H9 (cell line): Measurements from ENCODE around the gene FRY. TPM values are rescaled to one million over a fixed set of nuclear protein-coding genes. Genes with fewer than 3 reads are reported as not detected.

ENCODE experiments used
- DNase-seq: peaks from one replicate; pipeline ENCODE4 v3.0.0-alpha.2; 2017
- H2AFZ ChIP-seq: one replicate; pipeline ENCODE4 v1.6.1; 2013; ENCODE audit warnings: mild to moderate bottlenecking, low read length, control low read depth, moderate library complexity
- H2AK5ac ChIP-seq: 2 replicates; pipeline ENCODE4 v1.6.1; 2013; ENCODE audit warnings: low read length, control low read depth, mixed read lengths; ENCODE audit not compliant: insufficient read length
- H2BK120ac ChIP-seq: one replicate; pipeline ENCODE4 v1.6.1; 2013; ENCODE audit warnings: low read depth, mild to moderate bottlenecking, low read length, control low read depth, inconsistent platforms; ENCODE audit not compliant: poor library complexity, severe bottlenecking
- H2BK12ac ChIP-seq: 2 replicates; pipeline ENCODE4 v1.6.1; 2013; ENCODE audit warnings: low read length, control low read depth, mixed read lengths, low read depth; ENCODE audit not compliant: insufficient read length
- H2BK15ac ChIP-seq: 2 replicates; pipeline ENCODE4 v1.6.1; 2013; ENCODE audit warnings: low read depth, low read length, control low read depth
- H2BK20ac ChIP-seq: one replicate; pipeline ENCODE4 v1.6.1; 2013; ENCODE audit warnings: low read depth, mild to moderate bottlenecking, low read length, control low read depth, inconsistent platforms; ENCODE audit not compliant: poor library complexity, severe bottlenecking
- H2BK5ac ChIP-seq: 2 replicates; pipeline ENCODE4 v1.6.1; 2013; ENCODE audit warnings: low read length, control low read depth, mixed read lengths; ENCODE audit not compliant: insufficient read length
- H3K14ac ChIP-seq: 2 replicates; pipeline ENCODE4 v1.6.1; 2013; ENCODE audit warnings: low read length, control low read depth; ENCODE audit not compliant: insufficient read depth
- H3K18ac ChIP-seq: 2 replicates; pipeline ENCODE4 v1.6.1; 2013; ENCODE audit warnings: low read depth, mild to moderate bottlenecking, mixed read lengths, low read length, control low read depth; ENCODE audit not compliant: insufficient read length
- H3K23ac ChIP-seq: 2 replicates; pipeline ENCODE4 v1.6.1; 2013; ENCODE audit warnings: low read length, control low read depth, mixed read lengths, low read depth; ENCODE audit not compliant: insufficient read length
- H3K23me2 ChIP-seq: 2 replicates; pipeline ENCODE4 v1.6.1; 2013; ENCODE audit warnings: low read depth, mild to moderate bottlenecking, mixed read lengths, low read length, control low read depth; ENCODE audit not compliant: insufficient read length, poor library complexity, severe bottlenecking
- H3K27ac ChIP-seq: 2 replicates; pipeline ENCODE4 v1.5.1; 2013; ENCODE audit warnings: low read length, control low read depth, mixed read lengths, low read depth; ENCODE audit not compliant: insufficient read length
- H3K27me3 ChIP-seq: 2 replicates; pipeline ENCODE4 v1.6.1; 2013; ENCODE audit warnings: low read length, control low read depth, inconsistent platforms; ENCODE audit not compliant: insufficient read depth
- H3K4ac ChIP-seq: 2 replicates; pipeline ENCODE4 v1.6.1; 2013; ENCODE audit warnings: low read depth, mild to moderate bottlenecking, control low read depth, inconsistent platforms, low read length, moderate library complexity
- H3K4me1 ChIP-seq: 2 replicates; pipeline ENCODE4 v1.6.1; 2013; ENCODE audit warnings: low read length, control low read depth, inconsistent platforms; ENCODE audit not compliant: insufficient read depth
- H3K4me2 ChIP-seq: 2 replicates; pipeline ENCODE4 v1.6.1; 2013; ENCODE audit warnings: low read length, control low read depth, mixed read lengths; ENCODE audit not compliant: insufficient read length, insufficient read depth
- H3K56ac ChIP-seq: 2 replicates; pipeline ENCODE4 v1.6.1; 2013; ENCODE audit warnings: low read depth, mild to moderate bottlenecking, mixed read lengths, low read length, control low read depth; ENCODE audit not compliant: insufficient read length
- H3K79me1 ChIP-seq: 2 replicates; pipeline ENCODE4 v1.6.1; 2013; ENCODE audit warnings: low read depth, mild to moderate bottlenecking, moderate library complexity, low read length, control low read depth, inconsistent platforms; ENCODE audit not compliant: insufficient read depth, poor library complexity, severe bottlenecking
- H3K79me2 ChIP-seq: 2 replicates; pipeline ENCODE4 v1.6.1; 2013; ENCODE audit warnings: low read length, control low read depth, inconsistent platforms; ENCODE audit not compliant: insufficient read depth
- H3K9ac ChIP-seq: 2 replicates; pipeline ENCODE4 v1.6.1; 2013; ENCODE audit warnings: low read length, control low read depth, mixed read lengths; ENCODE audit not compliant: insufficient read length; ENCODE audit errors: extremely low read depth
- H3K9me3 ChIP-seq: one replicate; pipeline ENCODE4 v1.6.1; 2013; ENCODE audit warnings: low read depth, low read length, inconsistent platforms; ENCODE audit not compliant: control insufficient read depth
- H3T11ph ChIP-seq: one replicate; pipeline ENCODE4 v1.6.1; 2013; ENCODE audit warnings: mild to moderate bottlenecking, low read length, control low read depth, inconsistent platforms
- H4K20me1 ChIP-seq: one replicate; pipeline ENCODE4 v1.6.1; 2013; ENCODE audit not compliant: control insufficient read depth, insufficient read length, insufficient read depth
- H4K5ac ChIP-seq: 2 replicates; pipeline ENCODE4 v1.6.1; 2013; ENCODE audit warnings: low read depth, mild to moderate bottlenecking, mixed read lengths, low read length, control low read depth; ENCODE audit not compliant: insufficient read length
- H4K8ac ChIP-seq: replicated peaks from 2 replicates; pipeline ENCODE4 v1.6.1; 2013; ENCODE audit warnings: low read length, control low read depth, mixed read lengths, low read depth; ENCODE audit not compliant: insufficient read length
- H4K91ac ChIP-seq: 2 replicates; pipeline ENCODE4 v1.6.1; 2013; ENCODE audit warnings: low read depth, mild to moderate bottlenecking, moderate library complexity, mixed read lengths, low read length, control low read depth; ENCODE audit not compliant: insufficient read length
- H3K27ac Mint-ChIP-seq, 3 experiments: 2 replicates in 2 of 3; 3 replicates in 1 of 3; pipeline ENCODE4 v1.8.0; 2020 to 2021; ENCODE audit warnings: mixed read lengths in 3 of 3, mild to moderate bottlenecking in 1 of 3, moderate library complexity in 1 of 3
- H3K27me3 Mint-ChIP-seq: 2 replicates; pipeline ENCODE4 v1.8.0; 2021; ENCODE audit warnings: low read depth, mild to moderate bottlenecking, moderate library complexity, mixed read lengths
- H3K36me3 Mint-ChIP-seq, 3 experiments: 2 replicates in 2 of 3; 3 replicates in 1 of 3; pipeline ENCODE4 v1.8.0; 2020 to 2021; ENCODE audit warnings: low read depth in 3 of 3, mixed read lengths in 3 of 3; ENCODE audit not compliant: insufficient read depth in 1 of 3
- H3K4me1 Mint-ChIP-seq, 2 experiments: 2 replicates each; pipeline ENCODE4 v1.8.0; 2020; ENCODE audit warnings: mixed read lengths in 2 of 2
- H3K4me3 Mint-ChIP-seq, 2 experiments: 2 replicates in 1 of 2; 3 replicates in 1 of 2; pipeline ENCODE4 v1.8.0; 2020 to 2021; ENCODE audit warnings: mild to moderate bottlenecking in 2 of 2, mixed read lengths in 2 of 2, moderate library complexity in 1 of 2
- H3K9me3 Mint-ChIP-seq, 2 experiments: 2 replicates in 1 of 2; 3 replicates in 1 of 2; pipeline ENCODE4 v1.8.0; 2020; ENCODE audit warnings: mild to moderate bottlenecking in 2 of 2, mixed read lengths in 2 of 2, moderate library complexity in 1 of 2
- WGBS: extraction: QIAGEN DNeasy Blood & Tissue Kit; methylation state at CpG from one replicate; pipeline ENCODE4 v1.1.7; 2013; ENCODE audit warnings: missing lambda C conversion rate, low lambda C conversion rate, mixed read lengths; ENCODE audit not compliant: insufficient read length; ENCODE audit errors: extremely low coverage; 5-methylcytosine and 5-hydroxymethylcytosine counted together
- total RNA-seq: library from RNA; stranded (reverse); gene quantifications from 2 replicates; pipeline ENCODE4 v1.2.1, GENCODE V29; 2021
- TF ChIP-seq, protein P1 (sequence below): fragments of 200-600 bp; sonication (generic); conservative IDR thresholded peaks from 3 replicates; pipeline ENCODE4 v1.8.0; 2021; ENCODE audit warnings: antibody characterized with exemption, mild to moderate bottlenecking

FRY gene
- total RNA-seq, 1 experiment from 2014 or later, result 5.2 TPM

- H3K9me3 Mint-ChIP-seq, result no peaks in the 10 kb centered on the region
Observed at GRCh38 chr13:32047793-32048192, 16.2 kb downstream of the FRY start.

More at GRCh38 chr13:32047793-32048192, 16.2 kb downstream of the FRY start:
- Histone ChIP-seq H4K91ac (no peak overlapping the region), H2BK15ac (no peak overlapping the region), H2BK5ac (no peak overlapping the region), H3K56ac (no peak overlapping the region), H2BK120ac (no peak overlapping the region), H4K20me1 (no peaks in the 10 kb centered on the region), H3K9me3 (no peaks in the 10 kb centered on the region), H3K79me1 (no peaks in the 10 kb centered on the region), H3T11ph (no peak overlapping the region), H3K14ac (no peak overlapping the region; the same call in 1 of the 2 replicates), H3K4me1 (peaks cover 4% of the 10 kb centered on the region; the same call in 1 of the 2 replicates), H2BK12ac (no peak overlapping the region), H3K27me3 (no peaks in the 10 kb centered on the region), H3K79me2 (no peaks in the 10 kb centered on the region), H3K4me2 (no peak overlapping the region), H2BK20ac (no peak overlapping the region), H3K4ac (no peak overlapping the region), H4K8ac (no peak overlapping the region), H3K23ac (no peak overlapping the region), H4K5ac (no peak overlapping the region), H3K9ac (no peak overlapping the region), H2AFZ (no peak overlapping the region), H3K27ac (no peak overlapping the region), H3K18ac (no peak overlapping the region), H2AK5ac (no peak overlapping the region), H3K23me2 (no peaks in the 10 kb centered on the region)
- TF ChIP-seq, protein P1, sequence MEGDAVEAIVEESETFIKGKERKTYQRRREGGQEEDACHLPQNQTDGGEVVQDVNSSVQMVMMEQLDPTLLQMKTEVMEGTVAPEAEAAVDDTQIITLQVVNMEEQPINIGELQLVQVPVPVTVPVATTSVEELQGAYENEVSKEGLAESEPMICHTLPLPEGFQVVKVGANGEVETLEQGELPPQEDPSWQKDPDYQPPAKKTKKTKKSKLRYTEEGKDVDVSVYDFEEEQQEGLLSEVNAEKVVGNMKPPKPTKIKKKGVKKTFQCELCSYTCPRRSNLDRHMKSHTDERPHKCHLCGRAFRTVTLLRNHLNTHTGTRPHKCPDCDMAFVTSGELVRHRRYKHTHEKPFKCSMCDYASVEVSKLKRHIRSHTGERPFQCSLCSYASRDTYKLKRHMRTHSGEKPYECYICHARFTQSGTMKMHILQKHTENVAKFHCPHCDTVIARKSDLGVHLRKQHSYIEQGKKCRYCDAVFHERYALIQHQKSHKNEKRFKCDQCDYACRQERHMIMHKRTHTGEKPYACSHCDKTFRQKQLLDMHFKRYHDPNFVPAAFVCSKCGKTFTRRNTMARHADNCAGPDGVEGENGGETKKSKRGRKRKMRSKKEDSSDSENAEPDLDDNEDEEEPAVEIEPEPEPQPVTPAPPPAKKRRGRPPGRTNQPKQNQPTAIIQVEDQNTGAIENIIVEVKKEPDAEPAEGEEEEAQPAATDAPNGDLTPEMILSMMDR, result no peak
- Mint-ChIP-seq H3K4me1 (peaks cover 26 to 27% of the 10 kb centered on the region in 2 experiments), H3K36me3 (peaks cover 0 to 4% (median 0%) of the 10 kb centered on the region in 3 experiments; a peak in 2 of 7 replicates), H3K27ac (peak overlapping the region; percentile 9 to 91 (median 32); a peak in 4 of 7 replicates), H3K27me3 (no peaks in the 10 kb centered on the region), H3K4me3 (no peak overlapping the region)
- DNase-seq, result no peak
- WGBS, result no CpG with 5 or more reads among the region's 5 CpGs
